ENCODE results near the gene SLC28A3.
A peak's percentile ranks its signal among the peaks of the same experiment; 100 is the strongest.

Gene SLC28A3

GRCh38 chr9:84339503-84339902, 1.1 kb downstream of the SLC28A3 start:
- DNase-seq (ENCODE audit: low spot score): no peak

DNA sequence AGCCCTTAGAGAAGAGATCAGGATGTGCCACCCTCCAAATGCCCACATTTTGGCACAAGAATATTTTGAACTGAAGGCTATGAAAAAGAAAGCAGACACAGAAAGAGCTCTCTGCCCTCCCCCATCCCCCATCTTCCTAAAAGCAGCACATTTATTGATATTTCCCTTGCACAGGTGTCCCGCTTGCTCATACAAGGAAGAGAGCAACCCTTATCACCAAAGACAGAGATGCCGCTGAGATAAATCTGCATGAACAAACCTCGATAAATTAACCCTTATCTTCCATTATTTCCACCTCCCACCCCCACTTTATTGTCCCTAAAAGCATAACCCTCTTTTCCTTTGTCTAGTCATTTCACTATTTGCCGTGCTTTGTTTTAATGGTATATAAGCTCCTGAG, 1.8 kb downstream of the SLC28A3 start:
- no peak for DNase-seq (ENCODE audit: low spot score)

- no peak for DNase-seq (ENCODE audit: low spot score)
These were observed 3.3 kb downstream of the SLC28A3 start for GRCh38 chr9:84337252-84337651.

DNA sequence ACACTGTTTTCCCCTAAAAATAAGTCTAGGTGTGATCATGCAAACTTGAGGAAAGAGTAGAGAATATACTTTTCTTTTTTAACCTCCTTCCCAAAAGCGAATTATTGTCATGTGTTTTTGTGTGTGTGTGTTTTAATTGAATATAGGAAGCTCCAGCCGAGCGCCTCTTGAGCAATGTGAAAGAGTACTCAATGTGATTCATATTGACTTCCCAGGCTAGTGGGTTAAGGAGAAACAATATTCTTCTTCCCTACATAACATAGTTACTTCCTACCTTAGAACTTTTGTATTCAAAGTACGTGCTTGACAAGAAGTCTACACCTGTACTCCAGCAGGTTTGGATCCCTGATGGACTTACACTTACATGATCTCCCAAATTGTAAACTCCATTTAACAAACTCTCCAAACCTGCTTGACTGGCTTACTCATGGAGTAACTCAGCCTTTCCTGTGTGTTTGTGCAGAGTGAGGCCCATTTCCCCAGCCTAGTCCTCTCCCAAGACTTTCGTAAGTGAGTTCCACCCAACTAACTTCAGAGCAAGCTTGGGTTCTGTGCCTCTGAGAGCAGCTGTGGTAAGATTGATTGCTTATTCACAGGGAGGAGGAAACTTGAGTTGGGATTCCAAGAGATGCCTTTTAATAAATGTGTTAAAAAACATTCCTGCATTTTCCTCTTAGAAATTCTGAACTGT, 9.3 kb downstream of the SLC28A3 start:
- DNase-seq (ENCODE audit: low spot score): no peak

- no peak for DNase-seq (ENCODE audit: low spot score)
These were observed 10.3 kb downstream of the SLC28A3 start for GRCh38 chr9:84330246-84330645.

GRCh38 chr9:84327184-84327583, 13.4 kb downstream of the SLC28A3 start:
- no peak for DNase-seq (ENCODE audit: low spot score)

- DNase-seq (ENCODE audit: low spot score): no peak
These were observed 15.1 kb downstream of the SLC28A3 start for GRCh38 chr9:84325347-84325973.

- DNase-seq (ENCODE audit: low spot score): no peak
These were observed 15.7 kb downstream of the SLC28A3 start for GRCh38 chr9:84324811-84325210.

- DNase-seq (ENCODE audit: low spot score): no peak
These were observed 16.7 kb downstream of the SLC28A3 start for GRCh38 chr9:84323858-84324257.

DNA sequence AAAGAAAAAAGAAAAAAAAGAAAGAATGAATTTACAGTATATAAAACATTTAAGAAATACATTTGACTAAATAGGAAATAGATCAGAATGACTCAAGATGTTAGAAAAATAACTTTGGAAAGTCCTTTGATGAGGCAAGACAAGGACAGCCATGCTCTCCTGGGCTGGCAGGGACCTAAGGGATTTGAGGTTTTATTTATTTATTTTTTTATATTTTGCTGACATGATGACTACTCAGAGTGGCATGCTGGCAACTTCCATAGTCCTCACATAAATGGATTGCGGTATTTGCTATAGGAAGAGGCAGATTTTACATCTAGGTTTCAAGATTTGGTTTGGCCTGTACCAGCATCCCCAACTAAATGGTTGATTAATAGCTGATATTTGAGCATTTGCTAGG, 17.7 kb downstream of the SLC28A3 start:
- no peak for DNase-seq (ENCODE audit: low spot score)

- no peak for DNase-seq (ENCODE audit: low spot score)
These were observed 20.3 kb downstream of the SLC28A3 start for GRCh38 chr9:84320231-84320630.

DNA sequence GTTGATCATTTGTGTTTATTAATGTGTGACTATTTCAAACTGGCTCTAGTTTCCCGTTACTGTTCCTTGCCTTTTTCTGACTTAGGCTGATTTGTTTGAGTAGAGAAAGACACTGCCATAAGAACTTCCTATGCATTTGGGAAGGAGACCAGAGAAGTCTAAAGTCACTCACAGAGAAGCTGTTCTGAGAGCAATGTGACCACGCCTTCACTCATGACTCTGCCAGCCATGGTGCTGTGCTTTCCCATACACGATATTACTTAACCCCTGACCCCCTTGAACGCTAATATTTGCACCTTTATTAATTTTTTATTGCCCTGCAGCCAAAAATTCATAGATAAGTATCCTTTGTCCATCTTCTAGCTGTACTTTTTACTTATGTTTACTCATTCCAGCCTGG, 20.9 kb downstream of the SLC28A3 start:
- no peak for DNase-seq (ENCODE audit: low spot score)

GRCh38 chr9:84318981-84319380, 21.6 kb downstream of the SLC28A3 start:
- DNase-seq (ENCODE audit: low spot score): no peak

DNA sequence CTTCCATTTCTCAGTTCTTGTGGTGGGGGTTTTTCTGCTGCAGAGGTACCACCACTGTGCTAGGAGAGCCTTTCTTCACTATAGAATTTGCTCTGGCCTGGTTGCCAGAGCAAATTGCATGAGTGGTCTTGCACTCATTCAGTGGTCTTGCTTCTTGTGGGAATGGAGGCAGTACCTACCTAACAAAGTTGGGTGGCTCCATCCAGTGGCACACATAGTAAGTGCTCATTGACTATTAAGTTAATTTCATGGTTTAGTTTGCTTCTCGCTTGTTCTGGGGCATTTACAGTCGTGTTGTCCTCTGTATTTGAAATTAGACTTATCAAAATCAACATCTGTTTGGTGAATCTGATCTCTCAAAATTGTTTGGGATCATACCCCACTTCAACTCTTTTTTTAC, 23.0 kb downstream of the SLC28A3 start:
- DNase-seq (ENCODE audit: low spot score): no peak

DNA sequence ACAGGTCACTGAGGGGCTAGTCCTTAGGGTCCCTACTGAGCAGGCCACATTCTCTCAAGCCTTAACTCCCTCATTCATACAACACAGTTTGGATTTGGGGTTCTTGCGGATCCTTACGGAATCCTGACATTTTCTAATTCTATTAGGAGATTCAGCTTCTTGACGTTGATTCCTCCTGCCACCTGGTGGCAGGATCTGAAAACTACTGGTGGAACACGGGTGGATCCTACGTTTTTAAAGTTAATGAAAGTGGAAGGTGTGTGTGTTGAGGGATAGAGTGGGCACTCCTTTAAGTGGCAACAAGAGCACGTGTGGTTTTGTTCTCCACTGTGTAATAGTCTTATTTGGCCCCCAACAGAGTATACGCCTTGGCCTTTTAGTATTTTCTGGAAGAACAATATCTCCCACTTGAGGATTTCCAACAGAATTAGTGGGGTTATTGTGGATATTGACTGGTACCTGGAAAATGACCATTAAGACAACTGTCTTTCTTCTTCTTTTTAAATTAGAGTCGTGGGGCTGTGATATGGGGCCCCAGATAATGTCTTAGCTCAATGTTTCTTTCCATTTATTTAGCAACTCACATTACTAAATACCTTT, 25.2 kb downstream of the SLC28A3 start:
- DNase-seq (ENCODE audit: low spot score): peak; percentile 43

- DNase-seq (ENCODE audit: low spot score): no peak
These were observed 26.3 kb downstream of the SLC28A3 start for GRCh38 chr9:84314306-84314705.

DNA sequence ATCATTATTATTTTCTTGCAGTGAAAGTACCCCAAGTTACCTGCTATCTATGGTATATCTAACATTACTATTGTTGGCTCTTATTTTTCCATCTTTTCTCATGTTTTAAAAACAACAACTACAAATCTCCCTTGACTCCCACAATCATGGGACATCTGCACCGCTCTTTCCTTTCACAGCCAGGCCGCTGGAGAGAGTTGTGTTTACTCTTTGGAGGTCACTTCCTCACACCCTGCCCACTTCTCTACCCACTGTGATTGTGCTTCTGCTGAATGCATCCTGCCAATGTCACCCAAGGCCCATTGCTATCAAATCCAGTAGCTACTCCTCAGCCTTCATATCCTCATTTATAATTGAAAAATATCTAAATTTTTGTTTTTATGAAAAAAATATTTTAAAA, 29.7 kb downstream of the SLC28A3 start:
- no peak for DNase-seq (ENCODE audit: low spot score)

DNA sequence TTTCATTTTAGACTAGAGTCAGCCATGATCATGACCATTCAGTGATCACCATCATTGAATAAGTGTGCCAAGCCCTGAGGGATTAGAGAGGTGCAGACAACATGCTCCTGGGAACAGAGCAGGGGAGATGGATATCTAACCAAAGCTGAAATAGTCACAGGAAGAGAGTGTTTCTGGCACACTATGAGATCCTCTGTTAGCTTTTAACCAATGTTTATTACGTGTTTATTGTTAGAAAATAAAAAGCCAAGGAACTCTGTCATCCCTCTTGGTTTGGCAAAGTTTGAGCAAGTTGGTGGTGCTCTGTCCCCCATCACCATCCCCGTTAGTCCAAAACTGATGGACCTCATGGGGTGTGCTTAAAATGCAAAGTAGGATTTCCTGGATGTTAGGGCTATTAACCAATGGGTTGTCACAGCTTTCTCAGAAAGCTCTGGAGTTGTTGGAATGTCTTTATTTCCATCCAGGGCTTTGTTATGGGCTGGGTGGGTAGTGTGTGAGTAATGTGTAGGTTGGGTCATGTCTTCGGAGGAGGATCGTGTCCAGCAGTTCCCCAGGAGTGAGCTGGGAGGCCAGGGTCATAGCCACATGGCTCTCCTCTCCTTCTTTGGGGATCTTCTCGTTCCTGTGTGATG, 34.9 kb downstream of the SLC28A3 start:
- DNase-seq (ENCODE audit: low spot score): no peak

GRCh38 chr9:84304166-84304565, 36.4 kb downstream of the SLC28A3 start:
- no peak for DNase-seq (ENCODE audit: low spot score)

DNA sequence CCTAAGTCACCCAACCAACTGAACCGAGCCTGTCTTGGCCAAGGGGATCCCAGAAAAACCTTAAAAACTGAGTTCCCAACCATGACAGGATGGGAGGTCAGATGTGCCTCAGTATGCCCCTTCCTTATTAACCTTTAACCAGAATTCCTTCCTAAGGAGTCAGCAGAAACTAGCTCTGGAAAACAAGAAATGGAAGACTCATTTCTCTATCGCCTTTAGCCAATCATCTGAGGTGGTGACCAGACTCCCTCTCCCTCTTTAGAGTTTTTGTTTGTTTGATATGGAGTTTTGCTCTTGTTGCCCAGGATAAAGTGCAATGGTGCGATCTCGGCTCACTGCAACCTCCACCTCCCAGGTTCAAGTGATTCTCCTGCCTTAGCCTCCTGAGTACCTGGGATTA, 37.5 kb downstream of the SLC28A3 start:
- DNase-seq (ENCODE audit: low spot score): no peak

DNA sequence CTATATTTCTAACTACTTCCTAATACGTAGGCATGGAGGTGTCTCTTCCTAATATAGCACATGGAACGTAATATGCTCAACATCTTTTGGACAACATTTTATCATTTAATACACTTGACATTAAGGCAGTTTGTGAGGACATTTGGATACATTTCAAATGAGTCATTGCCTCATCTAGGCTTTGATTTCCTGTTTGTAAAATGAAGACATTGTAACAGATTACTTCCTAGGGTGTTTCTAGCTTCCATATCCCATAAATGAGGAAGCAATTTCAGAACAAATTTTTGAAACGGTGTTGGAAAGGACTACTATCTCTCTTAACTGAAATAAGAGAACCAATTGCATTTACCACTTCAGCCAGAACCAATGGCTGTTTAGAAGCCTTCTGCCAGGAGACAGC, 38.7 kb downstream of the SLC28A3 start:
- no peak for DNase-seq (ENCODE audit: low spot score)

- DNase-seq (ENCODE audit: low spot score): no peak
These were observed 40.3 kb downstream of the SLC28A3 start for GRCh38 chr9:84300271-84300670.

GRCh38 chr9:84297162-84297821, 43.3 kb downstream of the SLC28A3 start:
- DNase-seq (ENCODE audit: low spot score): no peak

All from hematopoietic multipotent progenitor cell treated with erythropoietin and hydrocortisone succinate and interleukin-3 and kit ligand, for 17 days (in vitro differentiated cells).